Thymus (tissue), 11 donors: ENCODE results near the gene PTGDS. TPM values are rescaled to one million over a fixed set of nuclear protein-coding genes. Genes with fewer than 3 reads are reported as not detected.
A peak's percentile ranks its signal among the peaks of the same experiment; 100 is the strongest.

Experiments used
- DNase-seq, 9 donors: peaks; one replicate each; pipeline ENCODE4 v3.0.0-alpha.2; 2013; ENCODE audit warnings: low spot score in 9 of 9, low read depth in 6 of 9, missing footprints in 1 of 9
- H3K27ac ChIP-seq, 2 donors: one replicate each; pipeline ENCODE4 v1.5.1; 2013; ENCODE audit warnings: control low read depth in 1 of 2, low read depth in 1 of 2, low read length in 1 of 2, mild to moderate bottlenecking in 1 of 2, moderate library complexity in 1 of 2
- H3K27me3 ChIP-seq, 2 donors: one replicate each; pipeline ENCODE4 v1.5.1; 2013; ENCODE audit warnings: low read length in 1 of 2; ENCODE audit not compliant: control insufficient read depth in 2 of 2, insufficient read depth in 1 of 2
- H3K36me3 ChIP-seq, 2 donors: one replicate each; pipeline ENCODE4 v1.5.1; 2013; ENCODE audit warnings: low read length in 1 of 2, mild to moderate bottlenecking in 1 of 2, moderate library complexity in 1 of 2; ENCODE audit not compliant: control insufficient read depth in 2 of 2, insufficient read depth in 2 of 2
- H3K4me1 ChIP-seq, 2 donors: one replicate each; pipeline ENCODE4 v1.5.1; 2013; ENCODE audit warnings: low read length in 2 of 2; ENCODE audit not compliant: control insufficient read depth in 2 of 2, insufficient read depth in 2 of 2
- H3K4me3 ChIP-seq, 2 donors: one replicate each; pipeline ENCODE4 v1.5.1; 2013; ENCODE audit warnings: low read length in 2 of 2, control low read depth in 1 of 2, mild to moderate bottlenecking in 1 of 2
- H3K9me3 ChIP-seq, 2 donors: one replicate each; pipeline ENCODE4 v1.5.1; 2013; ENCODE audit warnings: low read length in 1 of 2, mild to moderate bottlenecking in 1 of 2; ENCODE audit not compliant: control insufficient read depth in 2 of 2, insufficient read depth in 1 of 2
- WGBS: extraction: QIAGEN DNeasy Blood & Tissue Kit; methylation state at CpG from one replicate; pipeline ENCODE4 v1.1.7; 2013; 5-methylcytosine and 5-hydroxymethylcytosine counted together
- polyA plus RNA-seq: library from polyadenylated mRNA; stranded (reverse); fragments of 200-250 nt; gene quantifications from one replicate; pipeline ENCODE4 v1.2.3, GENCODE V29; 2013
- total RNA-seq: library from RNA; stranded (reverse); fragments of 120-200 nt; gene quantifications from one replicate; pipeline ENCODE4 v1.2.4, GENCODE V29; 2013
- donor health status: healthy.

PTGDS gene
- total and polyA plus RNA-seq, 2 donors, result 5.0 to 137 TPM

DNA sequence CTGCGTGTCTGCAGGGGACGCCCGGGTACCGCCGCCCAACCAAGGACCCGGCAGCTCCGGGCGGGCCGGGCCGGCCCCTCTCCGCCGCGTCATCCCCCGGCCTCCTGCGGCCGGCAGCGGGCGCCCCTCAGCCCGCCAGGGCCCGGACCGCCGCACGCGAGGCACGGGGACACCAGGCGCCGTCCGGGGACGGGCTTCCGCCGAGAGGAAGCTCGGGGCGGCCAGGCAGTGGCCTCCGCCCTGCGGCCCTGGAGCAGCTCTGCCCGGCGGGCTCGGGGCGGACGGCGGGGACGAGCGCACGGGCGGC lies 33.1 kb upstream of the PTGDS start:
- Histone ChIP-seq H3K27ac (peak overlapping the region in 1 of 2 donors; percentile 87), H3K36me3 (peaks cover 35 to 43% of the 10 kb centered on the region in 2 donors), H3K4me3 (peak overlapping the region; percentile 79 to 97), H3K4me1 (peaks cover 18 to 31% of the 10 kb centered on the region in 2 donors), H3K27me3 (no peaks in the 10 kb centered on the region), H3K9me3 (peaks cover 0 to 1% of the 10 kb centered on the region in 2 donors)
- WGBS, result under 1% methylated on average over 45 of the region's 45 CpGs
- DNase-seq, result no peak

DNA sequence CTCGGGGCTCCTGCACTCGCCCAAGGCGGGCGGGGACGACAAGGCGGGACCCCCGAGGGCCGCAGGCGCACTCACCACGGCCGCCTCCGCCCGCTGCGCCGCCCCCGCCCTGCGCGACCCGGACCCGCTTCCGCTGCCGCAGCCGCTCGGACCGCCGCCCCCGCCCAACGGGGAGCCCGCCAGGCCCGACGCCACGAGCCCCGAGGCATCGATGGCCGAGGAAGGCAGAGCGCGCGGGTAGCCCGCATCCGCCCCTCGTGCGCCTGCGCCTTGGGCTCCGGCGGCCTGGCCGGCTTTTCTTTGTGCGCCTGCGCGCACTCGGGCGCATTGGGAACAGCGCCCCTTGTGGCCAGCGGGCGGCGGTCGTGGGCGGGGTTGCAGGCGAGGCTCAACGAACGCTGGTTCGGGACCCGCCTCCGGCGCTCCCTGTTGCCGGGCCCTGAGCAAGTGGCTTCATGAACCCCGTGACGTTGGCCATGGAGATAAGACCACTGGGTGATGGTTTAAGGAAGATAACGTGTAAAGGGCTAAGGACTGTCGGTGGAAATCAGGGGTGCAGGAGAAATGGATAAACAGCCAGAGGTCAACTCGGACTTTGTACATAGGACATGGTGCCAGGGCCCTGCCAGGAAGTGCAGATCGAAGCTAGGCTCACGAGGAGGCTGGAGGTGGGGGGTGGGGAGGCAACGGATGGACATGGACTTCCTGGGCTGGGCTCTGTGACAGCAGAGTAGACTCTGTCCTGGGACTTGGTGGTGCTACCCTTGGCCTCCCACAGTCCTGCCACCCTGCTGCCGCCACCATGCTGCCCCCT lies 32.6 kb upstream of the PTGDS start, which contains the start of the genes C8G and FBXW5:
Gene C8G, plus strand, starts transcription at position 725 of the 814 bp plus-strand sequence. Its CDS starts 78 bp downstream, at position 803.
Gene FBXW5, minus strand, starts transcription at position 220 of the 814 bp plus-strand sequence. CDS start 655 bp downstream, outside the sequence.
- 6% methylated on average over 74 of the region's 74 CpGs for WGBS
- Histone ChIP-seq H3K27me3 (no peaks in the 10 kb centered on the region), H3K9me3 (peaks cover 0 to 1% of the 10 kb centered on the region in 2 donors), H3K36me3 (peaks cover 31 to 37% of the 10 kb centered on the region in 2 donors), H3K4me3 (peak within 1 kb of the TSS; percentile 79 to 97), H3K27ac (peak within 1 kb of the TSS; percentile 50 to 87), H3K4me1 (peaks cover 20 to 35% of the 10 kb centered on the region in 2 donors)
- DNase-seq, result peak; percentile 72 to 98 (median 91)

DNA sequence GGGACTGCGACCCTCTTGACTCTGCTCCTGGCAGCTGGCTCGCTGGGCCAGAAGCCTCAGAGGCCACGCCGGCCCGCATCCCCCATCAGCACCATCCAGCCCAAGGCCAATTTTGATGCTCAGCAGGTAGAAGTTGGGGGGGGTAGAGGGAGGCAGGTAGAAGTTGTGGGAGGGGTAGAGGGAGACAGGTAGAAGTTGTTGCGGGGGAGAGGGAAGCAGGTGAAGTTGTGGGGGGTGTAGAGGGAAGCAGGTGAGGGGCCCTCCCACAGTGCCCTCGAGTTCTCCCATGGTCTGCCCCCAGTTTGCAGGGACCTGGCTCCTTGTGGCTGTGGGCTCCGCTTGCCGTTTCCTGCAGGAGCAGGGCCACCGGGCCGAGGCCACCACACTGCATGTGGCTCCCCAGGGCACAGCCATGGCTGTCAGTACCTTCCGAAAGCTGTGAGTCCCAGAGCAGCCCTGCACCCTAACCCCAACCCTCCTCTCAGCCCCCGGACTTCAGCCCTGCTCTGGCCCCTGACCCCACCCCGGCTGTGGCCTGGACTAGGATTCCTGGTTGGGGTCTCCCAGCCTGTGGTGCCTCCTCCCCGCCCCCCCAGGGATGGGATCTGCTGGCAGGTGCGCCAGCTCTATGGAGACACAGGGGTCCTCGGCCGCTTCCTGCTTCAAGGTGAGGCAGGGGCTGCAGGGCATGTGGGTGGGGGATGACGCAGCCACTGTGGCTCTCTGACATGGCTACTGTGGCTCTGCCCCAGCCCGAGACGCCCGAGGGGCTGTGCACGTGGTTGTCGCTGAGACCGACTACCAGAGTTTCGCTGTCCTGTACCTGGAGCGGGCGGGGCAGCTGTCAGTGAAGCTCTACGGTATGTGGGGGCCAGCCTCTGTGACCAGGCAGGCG lies 31.7 kb upstream of the PTGDS start:
- Histone ChIP-seq H3K4me1 (peaks cover 21 to 40% of the 10 kb centered on the region in 2 donors), H3K36me3 (peaks cover 22 to 29% of the 10 kb centered on the region in 2 donors), H3K27me3 (no peaks in the 10 kb centered on the region), H3K4me3 (peak overlapping the region in 1 of 2 donors; percentile 6), H3K9me3 (peaks cover 0 to 1% of the 10 kb centered on the region in 2 donors), H3K27ac (no peak overlapping the region)
- 95% methylated on average over 30 of the region's 30 CpGs for WGBS
- DNase-seq, result no peak

DNA sequence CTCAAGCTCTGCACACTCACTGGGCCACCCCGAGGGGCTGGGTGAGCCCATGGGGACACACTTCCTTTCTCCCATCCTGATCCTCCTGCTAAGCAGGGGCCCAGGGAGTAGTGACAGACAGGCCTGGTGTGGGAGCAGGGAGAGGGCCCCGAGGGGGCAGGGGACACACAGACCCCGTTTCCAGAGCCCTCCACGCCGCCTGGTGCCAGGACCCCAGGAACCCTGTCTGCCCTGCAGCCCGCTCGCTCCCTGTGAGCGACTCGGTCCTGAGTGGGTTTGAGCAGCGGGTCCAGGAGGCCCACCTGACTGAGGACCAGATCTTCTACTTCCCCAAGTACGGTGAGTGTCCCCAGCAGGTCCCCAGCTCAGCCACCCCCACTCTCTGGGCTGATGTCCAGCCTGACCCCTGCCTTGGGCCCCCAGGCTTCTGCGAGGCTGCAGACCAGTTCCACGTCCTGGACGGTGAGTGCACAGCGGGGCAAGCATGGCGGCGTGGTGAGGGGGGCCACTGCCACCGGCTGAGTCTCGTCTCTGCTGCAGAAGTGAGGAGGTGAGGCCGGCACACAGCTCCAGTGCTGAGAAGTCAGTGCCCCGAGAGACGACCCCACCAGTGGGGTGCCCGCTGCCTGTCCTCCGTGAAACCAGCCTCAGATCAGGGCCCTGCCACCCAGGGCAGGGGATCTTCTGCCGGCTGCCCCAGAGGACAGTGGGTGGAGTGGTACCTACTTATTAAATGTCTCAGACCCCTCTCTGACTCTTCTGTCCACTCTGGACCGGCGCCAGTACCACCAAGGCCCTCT lies 30.9 kb upstream of the PTGDS start:
- peaks cover 0 to 1% of the 10 kb centered on the region in 2 donors for H3K9me3 ChIP-seq
- peaks cover 22 to 48% of the 10 kb centered on the region in 2 donors for H3K4me1 ChIP-seq
- H3K27ac ChIP-seq, result no peak overlapping the region
- H3K4me3 ChIP-seq, result no peak overlapping the region
- H3K27me3 ChIP-seq, result no peaks in the 10 kb centered on the region
- 92% methylated on average over 27 of the region's 27 CpGs for WGBS
- DNase-seq, result no peak
- peaks cover 15 to 20% of the 10 kb centered on the region in 2 donors for H3K36me3 ChIP-seq

DNA sequence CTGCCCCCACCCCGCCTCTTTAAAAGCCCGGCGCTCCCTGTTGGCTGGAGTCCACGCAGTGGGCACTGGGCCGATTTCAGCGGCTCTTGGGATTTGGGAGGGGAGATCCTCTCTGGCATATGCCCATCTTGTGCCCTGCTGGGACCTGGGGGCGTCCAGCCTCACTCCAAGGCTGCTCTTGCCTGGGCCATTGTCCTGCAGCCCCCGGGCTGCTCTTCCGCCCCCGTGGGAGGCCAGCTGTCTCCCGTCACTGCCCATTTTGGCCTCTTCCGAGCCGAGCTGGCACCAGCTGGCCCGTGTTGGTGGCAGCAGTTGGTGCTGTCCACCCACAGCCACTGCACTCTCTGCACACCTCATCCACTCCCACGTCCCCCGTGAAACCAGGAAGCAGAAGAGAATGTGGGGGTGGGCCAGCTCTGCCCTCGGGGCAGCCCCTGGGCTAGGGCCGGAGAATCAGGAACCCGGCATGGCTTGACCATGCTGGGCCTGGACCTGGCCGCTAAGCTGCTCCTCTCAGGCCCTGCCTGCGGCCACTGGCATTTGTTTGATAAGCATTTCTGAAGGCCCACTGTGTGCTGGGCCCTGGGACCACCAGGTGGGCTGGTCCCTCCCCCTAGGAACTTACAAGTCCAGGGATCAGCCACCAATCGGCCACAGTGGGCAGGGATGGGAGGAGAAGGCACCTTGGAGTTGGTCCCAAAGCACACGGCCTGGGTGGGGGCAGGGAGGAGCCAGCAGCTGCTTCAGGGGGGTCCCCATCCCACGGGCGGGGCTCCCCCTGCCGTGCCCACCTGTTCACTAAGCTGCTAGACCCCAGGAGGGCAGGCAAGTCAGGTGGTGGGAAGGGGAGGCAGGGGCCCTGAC lies 30.0 kb upstream of the PTGDS start:
- Histone ChIP-seq H3K27ac (no peak overlapping the region), H3K9me3 (peaks cover 0 to under 1% of the 10 kb centered on the region in 2 donors), H3K27me3 (no peaks in the 10 kb centered on the region), H3K4me1 (peaks cover 22 to 56% of the 10 kb centered on the region in 2 donors), H3K36me3 (peaks cover 7 to 12% of the 10 kb centered on the region in 2 donors), H3K4me3 (no peak overlapping the region)
- DNase-seq, result no peak
- WGBS, result 89% methylated on average over 26 of the region's 26 CpGs

DNA sequence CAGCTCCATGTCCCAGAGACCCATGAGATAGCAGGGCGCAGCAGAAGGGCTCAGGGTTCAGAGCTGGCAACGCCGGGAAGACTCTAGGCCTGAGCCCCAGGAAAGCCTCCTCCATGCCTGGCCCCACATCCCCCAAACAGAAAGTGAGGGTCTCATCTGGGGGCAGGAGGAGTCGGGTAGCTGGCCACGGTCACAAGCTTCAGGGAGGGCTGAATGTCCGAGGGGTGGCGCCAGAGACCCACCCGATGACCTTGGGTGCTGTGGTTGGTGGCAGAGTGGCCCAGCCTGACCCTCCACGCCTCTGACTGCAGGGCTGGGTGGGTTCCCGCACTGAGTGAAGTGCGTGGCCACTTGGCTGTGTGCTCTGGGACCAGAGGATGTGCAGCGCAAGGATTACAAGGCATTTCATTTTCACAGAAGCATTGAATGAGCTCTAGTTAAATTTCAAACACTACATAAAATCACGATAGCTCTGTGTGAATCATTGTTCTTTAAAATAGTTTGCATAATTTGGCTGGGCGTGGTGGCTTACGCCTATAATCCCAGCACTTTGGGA lies 29.3 kb upstream of the PTGDS start:
- H3K9me3 ChIP-seq, result no peaks in the 10 kb centered on the region
- H3K27me3 ChIP-seq, result no peaks in the 10 kb centered on the region
- H3K27ac ChIP-seq, result peak overlapping the region in 1 of 2 donors; percentile 3
- WGBS, result 75% methylated on average over 15 of the region's 15 CpGs
- DNase-seq, result no peak
- no peak overlapping the region for H3K4me3 ChIP-seq
- H3K4me1 ChIP-seq, result peaks cover 18 to 52% of the 10 kb centered on the region in 2 donors
- H3K36me3 ChIP-seq, result peaks cover 0 to 4% of the 10 kb centered on the region in 2 donors

DNA sequence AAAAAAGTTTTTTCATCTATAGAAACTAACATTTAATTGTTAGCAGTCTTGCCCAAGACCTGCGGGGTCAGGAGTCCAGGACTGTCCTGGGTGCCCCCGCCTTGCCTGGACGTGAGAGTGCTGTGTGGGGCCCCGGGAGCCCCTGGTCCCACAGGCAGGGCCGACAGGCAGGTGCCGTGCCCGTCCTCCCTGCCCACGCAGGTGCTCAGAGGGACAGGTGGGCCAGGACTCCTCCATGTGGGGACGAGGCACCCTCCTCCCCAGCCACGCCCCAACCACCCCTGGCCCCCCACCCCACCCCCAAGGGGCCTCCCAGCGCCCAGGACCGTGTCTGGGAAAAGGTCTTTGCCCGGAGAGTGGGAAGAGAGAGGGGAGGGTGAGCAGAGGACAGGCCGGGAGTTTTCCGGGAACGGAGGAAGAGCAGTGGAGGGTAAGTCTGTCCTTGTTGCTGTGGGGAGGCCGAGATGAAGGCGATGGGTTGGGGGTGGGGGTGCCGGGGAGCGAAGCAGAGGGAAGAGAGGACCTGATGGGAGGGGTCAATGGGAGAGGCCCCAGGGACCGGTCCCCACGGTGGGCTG lies 28.0 kb upstream of the PTGDS start:
- Histone ChIP-seq H3K27me3 (no peaks in the 10 kb centered on the region), H3K4me3 (peak overlapping the region; percentile 66 to 85), H3K36me3 (no peaks in the 10 kb centered on the region), H3K9me3 (no peaks in the 10 kb centered on the region), H3K27ac (peak overlapping the region; percentile 67 to 77), H3K4me1 (peaks cover 11 to 46% of the 10 kb centered on the region in 2 donors)
- 15% methylated on average over 21 of the region's 22 CpGs for WGBS
- peak in 1 of 9 donors; percentile 11 for DNase-seq
